ENCODE data around the gene IGSF22. TPM values are rescaled to one million over a fixed set of nuclear protein-coding genes. Genes with fewer than 3 reads are reported as not detected.
"Not testable (repeated sequence)": the region's sequence is repeated elsewhere in the genome, so short reads cannot be mapped to it uniquely, and the experiment has no call there.

IGSF22 gene
- total and polyA plus RNA-seq, 7 donors = 0.46 to 0.52 TPM; not detected in 5

DNA sequence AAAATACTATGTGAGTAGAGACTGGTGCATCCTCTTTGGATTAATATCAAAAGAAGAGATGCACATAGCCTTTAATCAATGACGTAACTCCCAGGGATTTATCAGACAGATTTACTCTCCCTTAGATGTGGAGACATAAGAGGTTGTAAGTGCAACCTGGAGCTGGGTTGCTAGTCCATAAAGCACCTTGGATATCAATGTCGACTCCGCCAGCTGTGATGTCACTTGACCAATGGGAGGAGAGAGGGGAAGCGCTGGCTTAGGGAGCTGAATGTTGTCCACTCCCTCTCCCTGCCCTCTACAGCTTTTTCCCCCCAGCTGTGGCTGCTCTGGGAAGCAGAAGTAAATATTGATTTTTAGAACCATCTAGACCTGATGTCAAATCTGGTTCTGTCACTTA is 56.3 kb downstream of the IGSF22 start:
- H3K4me3 ChIP-seq = no peak overlapping the region
- no peaks in the 10 kb centered on the region for H3K27me3 ChIP-seq
- no peaks in the 10 kb centered on the region for H3K4me1 ChIP-seq
- no peaks in the 10 kb centered on the region for H3K36me3 ChIP-seq
- H3K27ac ChIP-seq = no peak overlapping the region
- intact Hi-C loops (cut with DNase I) = no loop called here
- no peak for DNase-seq
- TF ChIP-seq, protein P1, sequence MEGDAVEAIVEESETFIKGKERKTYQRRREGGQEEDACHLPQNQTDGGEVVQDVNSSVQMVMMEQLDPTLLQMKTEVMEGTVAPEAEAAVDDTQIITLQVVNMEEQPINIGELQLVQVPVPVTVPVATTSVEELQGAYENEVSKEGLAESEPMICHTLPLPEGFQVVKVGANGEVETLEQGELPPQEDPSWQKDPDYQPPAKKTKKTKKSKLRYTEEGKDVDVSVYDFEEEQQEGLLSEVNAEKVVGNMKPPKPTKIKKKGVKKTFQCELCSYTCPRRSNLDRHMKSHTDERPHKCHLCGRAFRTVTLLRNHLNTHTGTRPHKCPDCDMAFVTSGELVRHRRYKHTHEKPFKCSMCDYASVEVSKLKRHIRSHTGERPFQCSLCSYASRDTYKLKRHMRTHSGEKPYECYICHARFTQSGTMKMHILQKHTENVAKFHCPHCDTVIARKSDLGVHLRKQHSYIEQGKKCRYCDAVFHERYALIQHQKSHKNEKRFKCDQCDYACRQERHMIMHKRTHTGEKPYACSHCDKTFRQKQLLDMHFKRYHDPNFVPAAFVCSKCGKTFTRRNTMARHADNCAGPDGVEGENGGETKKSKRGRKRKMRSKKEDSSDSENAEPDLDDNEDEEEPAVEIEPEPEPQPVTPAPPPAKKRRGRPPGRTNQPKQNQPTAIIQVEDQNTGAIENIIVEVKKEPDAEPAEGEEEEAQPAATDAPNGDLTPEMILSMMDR (IDR thresholded peaks at IDR 0.05) = no peak
- 83 to 90% methylated on average over 4 of the region's 4 CpGs for WGBS, 2 donors
- no peaks in the 10 kb centered on the region for H3K9me3 ChIP-seq

DNA sequence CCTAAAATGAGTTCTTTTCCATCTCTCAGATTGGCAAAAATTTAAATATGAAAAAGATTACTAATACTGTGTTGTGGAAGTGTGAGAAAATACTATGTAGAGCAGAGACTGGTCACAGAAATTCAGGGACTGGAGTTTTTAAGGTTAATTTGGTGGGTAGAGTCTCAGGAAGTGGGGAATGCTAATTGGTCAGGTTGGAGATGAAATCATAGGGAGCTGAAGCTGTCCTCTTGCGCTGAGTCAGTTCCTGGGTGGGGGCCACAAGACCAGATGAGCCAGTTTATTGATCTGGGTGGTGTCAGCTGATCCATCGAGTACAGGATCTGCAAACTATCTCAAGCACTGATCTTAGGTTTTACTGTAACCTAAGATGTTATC is 56.8 kb downstream of the IGSF22 start:
- 16 to 29% methylated on average over 2 of the region's 2 CpGs for WGBS, 2 donors
- H3K27ac ChIP-seq = no peak overlapping the region
- no peaks in the 10 kb centered on the region for H3K36me3 ChIP-seq
- DNase-seq = no peak
- no peaks in the 10 kb centered on the region for H3K9me3 ChIP-seq
- no peaks in the 10 kb centered on the region for H3K4me1 ChIP-seq
- H3K27me3 ChIP-seq = no peaks in the 10 kb centered on the region
- TF ChIP-seq POLR2A (IDR thresholded peaks at IDR 0.05) (no peak), POLR2AphosphoS5 (IDR thresholded peaks at IDR 0.05) (no peak), EP300 (IDR thresholded peaks at IDR 0.05) (no peak)
- TF ChIP-seq, protein P1 (IDR thresholded peaks at IDR 0.05) = no peak
- no peak overlapping the region for H3K4me3 ChIP-seq
- intact Hi-C loops (cut with DNase I) = no loop called here

DNA sequence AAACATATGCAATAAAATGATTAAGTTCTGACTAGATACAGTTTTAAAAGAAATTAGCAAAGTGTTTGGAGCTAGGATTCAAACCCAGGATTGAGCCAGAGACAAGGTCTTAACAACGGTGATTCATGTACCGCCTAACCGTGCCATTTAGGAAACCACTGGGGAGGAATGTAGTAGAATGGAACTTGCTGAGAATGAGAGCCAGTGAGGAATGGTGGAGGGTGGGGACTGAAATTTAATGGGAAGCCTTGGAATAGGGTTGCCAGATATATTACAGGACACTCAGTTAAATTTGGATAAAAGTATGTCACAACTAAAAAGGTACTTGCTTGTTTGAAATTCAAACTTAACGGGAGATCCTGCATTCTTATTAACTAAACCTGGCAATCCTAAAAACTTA is 57.9 kb downstream of the IGSF22 start:
- intact Hi-C loops (cut with DNase I) = no loop called here
- Histone ChIP-seq H3K4me3 (no peak overlapping the region), H3K36me3 (no peaks in the 10 kb centered on the region), H3K4me1 (no peaks in the 10 kb centered on the region), H3K27ac (no peak overlapping the region), H3K9me3 (no peaks in the 10 kb centered on the region), H3K27me3 (no peaks in the 10 kb centered on the region)
- 93 to 94% methylated on average over 4 of the region's 4 CpGs for WGBS, 2 donors
- DNase-seq = no peak
- TF ChIP-seq POLR2AphosphoS5 (IDR thresholded peaks at IDR 0.05) = no peak
- TF ChIP-seq, protein P1 (IDR thresholded peaks at IDR 0.05) = no peak
- TF ChIP-seq POLR2A (IDR thresholded peaks at IDR 0.05) = no peak
- TF ChIP-seq EP300 (IDR thresholded peaks at IDR 0.05) = no peak

DNA sequence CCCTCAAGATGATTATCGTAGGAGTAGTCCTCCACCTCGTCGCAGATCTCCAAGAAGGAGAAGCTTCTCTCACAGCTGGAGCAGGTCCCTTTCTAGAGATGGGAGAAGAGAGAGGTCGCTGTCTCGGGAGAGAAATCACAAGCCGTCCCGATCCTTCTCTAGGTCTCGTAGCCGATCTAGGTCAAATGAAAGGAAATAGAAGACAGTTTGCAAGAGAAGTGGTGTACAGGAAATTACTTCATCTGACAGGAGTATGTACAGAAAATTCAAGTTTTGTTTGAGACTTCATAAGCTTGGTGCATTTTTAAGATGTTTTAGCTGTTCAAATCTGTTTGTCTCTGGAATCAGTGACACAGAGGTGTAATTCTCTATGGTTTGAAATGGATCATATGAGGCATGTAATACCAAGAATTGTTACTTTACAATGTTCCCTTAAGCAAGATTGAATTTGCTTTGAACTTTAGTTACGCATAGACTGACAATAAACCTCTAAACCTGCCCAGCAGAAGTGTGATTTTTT is 60.6 kb downstream of the IGSF22 start:
- H3K27me3 ChIP-seq; intact Hi-C loops (cut with DNase I); DNase-seq; H3K4me3 ChIP-seq; H3K27ac ChIP-seq; H3K9me3 ChIP-seq; H3K4me1 ChIP-seq; H3K36me3 ChIP-seq: not testable (repeated sequence)
- WGBS, 2 donors = 66 to 87% methylated on average over 10 of the region's 10 CpGs

DNA sequence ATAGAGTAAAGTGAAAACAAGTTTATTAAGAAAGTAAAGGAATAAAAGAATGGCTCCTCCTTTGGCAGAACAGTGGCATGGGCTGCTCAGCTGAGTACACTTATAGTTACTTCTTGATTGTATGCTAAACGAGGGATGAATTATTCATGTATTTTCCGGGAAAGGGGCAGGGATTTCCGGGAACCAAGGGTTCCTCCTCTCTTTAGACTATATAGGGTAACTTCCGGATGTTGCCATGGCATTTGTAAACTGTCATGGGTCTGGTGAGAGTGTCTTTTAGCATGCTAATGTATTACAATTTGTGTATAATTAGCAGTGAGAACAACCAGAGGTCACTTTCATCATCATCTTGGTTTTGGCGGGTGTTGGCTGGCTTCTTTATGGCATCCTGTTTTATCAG is 68.3 kb downstream of the IGSF22 start:
- TF ChIP-seq, protein P1 (IDR thresholded peaks at IDR 0.05) = no peak
- TF ChIP-seq POLR2AphosphoS5 (IDR thresholded peaks at IDR 0.05) (no peak), POLR2A (IDR thresholded peaks at IDR 0.05) (no peak), EP300 (IDR thresholded peaks at IDR 0.05) (no peak)
- Histone ChIP-seq H3K36me3 (no peaks in the 10 kb centered on the region), H3K27me3 (no peaks in the 10 kb centered on the region), H3K9me3 (no peaks in the 10 kb centered on the region), H3K4me3 (no peak overlapping the region), H3K4me1 (no peaks in the 10 kb centered on the region), H3K27ac (no peak overlapping the region)
- peak; percentile 0 for DNase-seq
- intact Hi-C loops (cut with DNase I) = no loop called here
- whole genome bisulfite sequencing, 2 donors = 68 to 90% methylated on average over 5 of the region's 5 CpGs

Other genes starting within 250 kb of the IGSF22 start
- 100 to 1,000 TPM in 1 of 4 donors, 10 to 100 TPM in 3; 70.3 to 100 (median 89.8) TPM for gene TSG101, start 199.2 kb downstream of the IGSF22 start, total RNA-seq
- 100 to 1,000 TPM in 1 of 3 donors, 10 to 100 TPM in 2; 55.7 to 103 (median 90.7) TPM for gene TSG101, start 199.2 kb downstream of the IGSF22 start, polyA plus RNA-seq
- 10 to 100 TPM; 22.3 to 40.3 (median 28.8) TPM for gene UEVLD, start 137.5 kb downstream of the IGSF22 start, total RNA-seq
- 10 to 100 TPM; 10.5 to 29.1 (median 12.0) TPM for gene UEVLD, start 137.5 kb downstream of the IGSF22 start, polyA plus RNA-seq
- gene MISFA, start 126.4 kb downstream of the IGSF22 start, total RNA-seq = 1 to 10 TPM in 1 of 4 donors, not detected in 3; 4.2 TPM
- gene MISFA, start 126.4 kb downstream of the IGSF22 start, polyA plus RNA-seq = 1 to 10 TPM in 1 of 3 donors, under 1 TPM in 1, not detected in 1; 0.44 to 3.7 TPM
- 10 to 100 TPM in 3 of 4 donors, 1 to 10 TPM in 1; 9.6 to 16.3 (median 12.4) TPM for gene SPTY2D1, start 91.8 kb downstream of the IGSF22 start, total RNA-seq
- gene SPTY2D1, start 91.8 kb downstream of the IGSF22 start, polyA plus RNA-seq = 1 to 10 TPM; 4.2 to 9.2 (median 8.4) TPM
- 1 to 10 TPM; 3.7 to 5.3 (median 4.8) TPM for gene TMEM86A, start 27.4 kb downstream of the IGSF22 start, total RNA-seq
- gene TMEM86A, start 27.4 kb downstream of the IGSF22 start, polyA plus RNA-seq = 1 to 10 TPM; 1.7 to 3.0 (median 2.3) TPM
- 1 to 10 TPM in 1 of 4 donors, under 1 TPM in 3; 0.33 to 1.1 (median 0.69) TPM for gene PTPN5, start 65.6 kb upstream of the IGSF22 start, total RNA-seq
- gene PTPN5, start 65.6 kb upstream of the IGSF22 start, polyA plus RNA-seq = under 1 TPM in 1 of 3 donors, not detected in 2; 0.39 TPM
- not detected for gene MRGPRX1, start 213.2 kb upstream of the IGSF22 start, total RNA-seq
- gene MRGPRX1, start 213.2 kb upstream of the IGSF22 start, polyA plus RNA-seq = not detected